Stimulated activated CD4-positive, alpha-beta T cell treated with anti-CD3 and anti-CD28 coated beads, Interleukin-2, amount 100 ng/mL, for 4 hours (primary cell): ENCODE data around the gene ALG12.

ENCODE experiments used
- DNase-seq: peaks from one replicate; pipeline ENCODE4 v3.0.0-alpha.2; 2020; ENCODE audit warnings: low read depth

ALG12 gene

DNA sequence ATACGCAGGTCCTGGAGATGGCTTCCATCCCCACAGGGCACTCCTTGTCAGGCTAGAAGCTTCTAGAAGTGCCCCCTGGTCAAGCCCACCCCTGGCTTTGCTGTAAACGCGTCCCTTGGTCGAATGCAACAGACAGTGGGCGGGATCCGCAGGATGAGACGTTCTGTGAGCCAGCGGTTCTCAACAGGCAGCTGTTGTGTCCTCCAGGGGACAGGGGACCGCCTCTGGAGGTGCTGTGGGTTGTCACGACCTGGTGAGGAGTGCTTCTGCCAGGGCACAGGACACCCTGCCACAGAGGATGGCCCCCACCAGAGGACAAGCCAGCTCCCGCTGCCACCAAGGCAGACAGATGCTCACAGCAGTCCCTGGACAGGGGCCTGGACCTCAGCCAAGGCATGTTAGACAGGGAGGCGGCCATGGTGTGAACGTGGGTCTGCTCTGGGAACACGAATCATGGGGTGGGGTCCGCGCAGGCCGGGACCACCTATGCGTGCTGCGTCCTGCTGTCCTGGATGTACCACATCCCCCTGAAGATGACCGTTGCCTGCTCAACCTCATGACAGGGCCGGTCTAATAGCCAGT lies 11.8 kb upstream of the ALG12 start:
- DNase-seq, result no peak

DNA sequence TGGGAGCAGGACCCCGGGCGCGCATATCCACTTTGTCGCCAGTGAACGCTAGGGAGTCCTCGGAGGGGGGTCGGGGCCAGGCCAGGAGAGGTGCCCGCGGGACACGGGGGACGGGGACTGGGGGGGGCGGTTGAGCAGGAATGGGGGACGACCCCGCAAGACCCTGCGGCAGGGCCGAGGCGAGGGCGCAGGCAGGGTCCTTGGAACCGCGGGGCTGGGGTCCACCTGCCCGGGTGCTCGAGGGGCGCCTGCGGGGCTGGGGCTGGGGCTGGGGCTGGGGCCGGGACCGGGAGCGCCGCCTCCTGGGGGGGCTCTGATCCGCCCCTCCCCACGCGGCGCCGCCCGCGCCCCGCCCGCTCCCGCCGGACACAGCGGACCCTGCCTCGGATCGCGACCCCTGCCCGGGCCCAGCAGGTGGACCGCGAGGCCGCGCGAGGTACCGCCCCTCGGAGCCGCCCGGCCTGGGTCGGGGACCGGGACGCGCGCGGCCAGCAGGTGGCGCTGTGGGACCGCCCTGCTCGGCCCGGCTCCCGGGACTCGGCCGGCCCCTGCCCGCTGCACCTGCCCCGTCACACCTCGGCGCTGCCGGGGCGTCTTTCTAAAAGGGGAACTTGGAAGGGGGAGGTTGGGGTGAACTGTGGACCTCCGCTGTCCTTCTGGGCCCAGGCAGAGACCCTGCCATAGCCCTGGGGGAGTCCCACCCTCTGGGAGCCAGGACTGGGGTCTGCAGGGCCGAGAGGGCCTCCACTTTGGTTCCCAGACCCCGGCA lies 11.2 kb upstream of the ALG12 start:
- DNase-seq, result peak; percentile 72

DNA sequence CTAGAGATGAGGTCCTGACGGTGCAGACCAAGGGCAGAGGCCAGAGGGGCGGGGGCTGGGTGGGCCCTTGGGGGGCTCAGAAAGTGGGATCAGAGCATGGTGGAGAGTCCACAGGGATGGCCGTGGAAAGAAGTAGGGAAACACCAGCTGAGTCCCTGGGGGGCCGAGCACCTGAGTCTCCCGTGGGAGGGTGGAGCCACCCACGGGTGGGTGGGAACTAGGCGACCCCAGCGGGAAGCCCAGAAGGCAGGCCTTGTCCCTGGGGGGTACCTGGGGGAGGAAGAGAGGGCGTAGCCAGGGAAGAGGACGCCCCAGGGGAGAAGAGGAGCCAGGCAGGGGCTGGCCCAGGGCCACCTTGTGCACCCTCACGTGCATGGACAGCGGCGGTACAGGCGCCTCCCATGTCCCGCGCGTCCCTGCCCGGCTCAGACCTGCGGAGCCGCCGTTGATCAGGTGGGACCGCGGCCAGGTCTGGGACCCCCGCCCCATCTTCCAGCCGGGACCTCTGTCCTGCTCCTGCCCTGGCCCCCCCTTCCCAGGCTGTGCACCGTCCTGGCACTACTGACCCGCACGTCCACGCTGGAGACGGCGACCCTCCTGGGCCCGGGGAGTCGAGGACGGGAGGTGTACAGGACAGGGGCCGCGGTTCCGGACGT lies 10.4 kb upstream of the ALG12 start:
- no peak for DNase-seq

DNA sequence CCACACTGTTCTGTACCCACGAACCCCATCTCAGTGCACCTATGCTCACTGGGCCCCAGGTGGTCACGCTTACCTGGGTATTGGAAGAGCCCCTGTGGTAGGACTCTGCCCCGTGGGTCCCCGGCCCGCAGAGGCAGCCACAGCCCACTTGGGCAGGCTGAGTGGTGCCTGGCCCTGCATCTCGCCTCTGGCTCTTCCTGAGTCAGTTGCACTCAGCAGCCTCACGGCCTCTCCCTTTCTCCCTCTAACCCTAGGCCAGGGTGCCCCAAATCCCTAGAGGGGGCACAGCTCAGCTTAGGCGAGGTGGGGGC lies 9.9 kb upstream of the ALG12 start:
- DNase-seq, result no peak

DNA sequence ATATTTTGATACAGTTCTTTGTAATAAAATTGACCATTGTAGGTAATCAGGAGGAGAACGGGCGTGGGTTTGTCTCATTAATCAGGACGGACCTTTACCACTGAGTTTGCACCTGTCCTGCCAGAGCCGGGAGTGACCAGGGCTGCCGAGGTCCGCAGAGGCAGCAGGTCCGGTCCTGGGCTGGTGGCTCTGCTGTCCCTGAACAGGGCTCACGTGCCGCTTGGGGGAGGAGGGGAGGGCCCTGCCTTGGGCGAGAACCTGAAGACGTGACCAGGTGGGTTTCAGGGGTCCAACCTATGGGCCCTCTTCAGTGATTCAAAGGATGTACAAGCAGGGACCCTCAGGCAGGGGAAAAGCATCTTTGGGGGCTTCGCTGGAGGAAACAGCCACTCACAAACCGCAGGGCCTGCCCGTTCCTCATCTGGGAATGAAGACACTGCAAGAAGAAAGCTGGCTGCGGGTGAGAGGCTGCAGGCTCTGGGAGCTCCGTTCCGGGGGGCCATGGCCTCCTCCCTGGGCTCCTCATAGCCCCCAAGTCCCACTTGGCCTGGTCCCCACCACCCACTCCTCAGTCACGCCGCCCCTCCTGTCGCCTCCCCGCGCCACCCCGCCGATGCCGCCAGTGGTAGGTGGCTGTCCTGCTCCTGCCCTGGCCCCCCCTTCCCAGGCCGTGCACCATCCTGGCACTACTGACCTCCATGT lies 9.4 kb upstream of the ALG12 start:
- no peak for DNase-seq

DNA sequence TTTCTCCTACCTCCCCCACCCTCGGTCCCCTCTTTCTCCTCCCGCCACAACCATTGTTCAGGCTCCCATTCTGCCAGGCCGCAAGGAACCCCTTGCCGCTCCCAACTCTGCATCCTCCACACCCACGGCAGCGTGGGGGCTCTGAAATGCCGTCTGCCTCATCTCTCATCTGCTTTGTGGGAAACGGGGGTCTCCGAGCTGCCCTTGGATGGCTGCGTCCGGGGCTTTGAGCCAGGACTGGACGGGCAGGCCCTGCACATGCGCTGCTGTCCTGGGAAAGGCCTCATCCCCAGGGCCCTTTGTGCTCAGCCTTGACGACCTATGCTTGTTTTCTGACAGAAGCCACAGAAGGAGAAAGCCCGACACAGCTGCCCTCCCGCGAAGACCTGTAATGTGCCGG lies 8.7 kb upstream of the ALG12 start:
- no peak for DNase-seq

DNA sequence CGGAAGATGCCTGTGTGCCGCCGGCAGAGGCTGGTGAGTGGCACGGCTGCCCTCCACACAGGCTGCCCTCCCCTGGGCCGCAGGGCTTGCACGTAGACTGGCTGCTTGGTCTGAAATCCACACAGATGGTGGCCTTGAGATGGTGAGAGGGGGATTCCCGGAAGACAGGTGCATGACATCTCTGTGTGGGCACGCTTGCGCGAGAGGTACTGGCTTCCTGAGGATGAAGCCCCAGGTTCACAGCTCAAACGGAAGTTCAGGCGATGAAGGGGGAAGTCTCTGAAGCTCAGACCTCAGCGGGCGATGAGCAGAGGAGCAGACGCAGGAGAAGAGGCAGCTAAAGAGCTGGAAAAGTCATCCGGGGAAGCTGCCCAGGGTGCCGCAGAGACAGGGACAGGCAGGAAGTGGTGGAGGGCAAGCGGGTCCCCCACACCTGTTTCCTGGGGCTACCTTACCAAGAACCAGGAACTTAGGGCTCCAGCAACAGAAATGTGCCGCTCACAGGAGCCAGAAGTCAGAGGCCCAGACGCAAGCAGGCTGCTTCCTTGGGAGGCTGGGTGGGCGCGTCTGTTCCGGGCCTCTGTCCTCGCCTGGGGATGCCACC lies 7.4 kb upstream of the ALG12 start:
- DNase-seq, result peak; percentile 77

DNA sequence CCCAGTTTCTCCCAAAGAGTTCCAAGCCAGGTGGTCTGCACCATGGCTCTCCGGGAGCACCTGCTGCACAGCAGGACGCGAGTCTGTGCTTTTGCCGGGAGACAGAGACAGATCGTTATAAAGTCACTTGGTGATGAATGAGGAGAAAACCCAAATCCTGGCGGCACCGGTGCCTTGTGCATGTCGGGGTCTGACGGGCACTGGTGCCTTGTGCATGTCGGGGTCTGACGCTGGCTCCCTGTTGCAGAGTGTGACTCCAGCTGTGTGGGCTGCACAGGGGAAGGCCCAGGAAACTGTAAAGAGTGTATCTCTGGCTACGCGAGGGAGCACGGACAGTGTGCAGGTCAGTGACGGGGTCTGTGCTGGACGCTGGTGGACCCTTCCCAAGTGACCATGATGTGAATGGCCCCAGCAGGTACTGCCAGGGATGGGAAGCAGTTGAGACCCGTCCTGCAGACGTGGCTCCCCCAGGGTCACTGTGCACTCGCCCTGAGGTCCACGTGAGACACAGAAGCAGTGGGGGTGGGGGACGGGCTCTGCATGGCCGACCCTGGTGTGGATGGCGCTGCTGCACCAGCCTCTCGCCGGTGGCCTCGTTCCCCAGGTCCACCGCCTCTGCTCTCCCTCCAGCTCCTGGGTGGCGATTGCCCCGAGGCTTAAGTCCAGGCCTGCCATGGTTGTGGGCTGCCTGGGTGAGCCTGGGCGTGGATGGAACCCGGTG lies 6.0 kb upstream of the ALG12 start:
- no peak for DNase-seq

DNA sequence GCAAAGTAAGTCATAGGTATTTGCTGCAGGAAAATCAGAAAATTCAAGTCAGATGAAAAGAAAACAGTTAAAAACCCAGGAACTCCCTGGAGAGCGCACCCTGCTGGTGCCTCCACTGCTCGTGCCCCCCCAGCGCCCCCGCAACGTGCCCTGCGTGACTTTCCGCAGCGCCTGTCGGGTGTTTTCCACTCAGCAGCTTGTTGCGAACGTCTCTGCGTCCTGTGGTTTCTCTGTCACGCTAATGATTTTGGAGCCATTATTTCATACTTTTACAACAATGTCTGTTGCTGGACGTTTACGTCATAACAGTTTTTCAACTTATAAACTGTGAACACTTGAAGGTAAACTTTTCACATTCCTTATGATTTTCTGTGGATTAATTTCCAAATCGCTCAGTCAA lies 5.2 kb upstream of the ALG12 start:
- DNase-seq, result no peak

DNA sequence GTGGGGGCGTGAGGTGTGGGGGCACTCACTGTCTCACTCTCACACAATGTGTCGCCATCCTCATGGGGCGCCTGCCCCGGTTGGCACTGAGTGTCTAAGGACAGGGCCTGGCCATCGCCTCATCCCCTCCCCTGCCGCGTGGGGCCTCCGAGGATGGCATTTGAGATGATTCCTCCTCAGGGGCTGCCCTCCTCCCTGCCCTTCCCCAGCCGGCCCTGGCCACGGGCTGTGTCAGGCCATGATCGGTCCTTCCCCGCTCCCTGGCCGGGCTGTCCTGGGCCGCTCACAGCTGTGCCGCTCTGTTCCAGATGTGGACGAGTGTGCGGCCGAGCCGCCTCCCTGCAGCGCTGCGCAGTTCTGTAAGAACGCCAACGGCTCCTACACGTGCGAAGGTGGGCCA lies 4.7 kb upstream of the ALG12 start:
- no peak for DNase-seq

DNA sequence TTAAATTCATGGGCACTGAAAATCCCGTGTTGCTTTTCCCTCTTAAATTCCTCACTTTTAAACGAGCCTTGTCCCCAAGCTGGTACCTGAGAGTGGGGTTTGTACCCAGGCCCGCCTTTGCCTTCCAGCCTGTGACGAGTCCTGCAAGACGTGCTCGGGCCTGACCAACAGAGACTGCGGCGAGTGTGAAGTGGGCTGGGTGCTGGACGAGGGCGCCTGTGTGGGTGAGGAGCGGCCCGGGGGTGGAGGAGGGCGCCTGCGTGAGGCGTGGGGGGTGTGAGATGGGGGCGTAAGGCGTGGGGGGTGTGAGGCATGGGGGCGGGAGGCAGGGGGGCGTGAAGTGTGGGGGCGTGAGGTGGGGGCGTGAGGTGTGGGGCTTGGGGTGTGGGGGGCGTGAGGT lies 4.2 kb upstream of the ALG12 start:
- DNase-seq, result no peak

DNA sequence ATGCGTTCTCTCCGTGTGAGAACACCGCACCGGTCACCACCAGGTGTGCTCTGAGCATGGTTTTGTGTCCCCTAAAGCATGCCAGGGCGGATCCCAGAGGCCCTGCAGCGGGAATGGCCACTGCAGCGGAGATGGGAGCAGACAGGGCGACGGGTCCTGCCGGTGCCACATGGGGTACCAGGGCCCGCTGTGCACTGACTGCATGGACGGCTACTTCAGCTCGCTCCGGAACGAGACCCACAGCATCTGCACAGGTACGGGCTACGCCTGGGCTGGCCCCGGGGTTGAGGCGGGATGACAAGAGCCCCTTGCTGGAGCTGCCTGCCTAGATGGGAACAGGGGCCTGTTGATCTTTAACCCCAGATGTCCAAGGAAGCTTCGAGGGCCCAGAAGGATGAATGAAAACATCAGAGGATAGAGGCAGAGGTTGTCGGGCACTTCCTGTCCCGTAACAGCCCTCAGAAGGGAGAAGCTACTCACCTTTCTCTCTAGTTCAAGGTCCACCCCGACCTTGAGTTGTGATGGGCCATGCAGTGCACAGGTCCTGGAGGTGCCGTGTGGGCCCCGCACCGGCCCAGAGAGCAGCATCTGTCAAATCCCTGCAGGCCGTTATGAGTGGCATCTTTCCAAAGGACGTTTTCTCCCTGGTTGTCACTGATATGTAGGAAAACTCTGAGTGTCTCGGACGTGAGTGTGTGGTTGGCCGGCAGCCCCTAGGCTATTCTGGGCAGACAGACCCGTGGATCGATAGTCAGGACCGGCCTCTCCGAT lies 3.5 kb upstream of the ALG12 start:
- no peak for DNase-seq

DNA sequence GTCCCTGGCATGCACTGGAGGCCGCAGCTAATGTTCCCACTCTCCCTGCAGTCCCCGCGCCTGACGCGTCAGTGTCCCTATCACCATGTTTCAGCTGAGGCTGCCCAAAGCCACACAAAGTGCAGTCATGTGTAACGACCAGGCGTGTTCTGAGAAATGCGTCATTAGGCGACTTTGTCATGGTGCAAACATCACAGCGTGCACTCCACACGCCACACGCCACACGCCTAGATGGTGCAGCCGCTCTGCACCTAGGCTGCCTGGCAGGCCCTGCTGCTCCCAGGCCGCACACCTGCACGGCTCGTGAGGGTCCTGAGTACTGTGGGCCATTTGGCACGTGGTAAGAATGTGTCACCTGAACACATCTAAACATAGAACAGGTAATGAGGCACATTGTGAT lies 2.6 kb upstream of the ALG12 start:
- DNase-seq, result no peak

DNA sequence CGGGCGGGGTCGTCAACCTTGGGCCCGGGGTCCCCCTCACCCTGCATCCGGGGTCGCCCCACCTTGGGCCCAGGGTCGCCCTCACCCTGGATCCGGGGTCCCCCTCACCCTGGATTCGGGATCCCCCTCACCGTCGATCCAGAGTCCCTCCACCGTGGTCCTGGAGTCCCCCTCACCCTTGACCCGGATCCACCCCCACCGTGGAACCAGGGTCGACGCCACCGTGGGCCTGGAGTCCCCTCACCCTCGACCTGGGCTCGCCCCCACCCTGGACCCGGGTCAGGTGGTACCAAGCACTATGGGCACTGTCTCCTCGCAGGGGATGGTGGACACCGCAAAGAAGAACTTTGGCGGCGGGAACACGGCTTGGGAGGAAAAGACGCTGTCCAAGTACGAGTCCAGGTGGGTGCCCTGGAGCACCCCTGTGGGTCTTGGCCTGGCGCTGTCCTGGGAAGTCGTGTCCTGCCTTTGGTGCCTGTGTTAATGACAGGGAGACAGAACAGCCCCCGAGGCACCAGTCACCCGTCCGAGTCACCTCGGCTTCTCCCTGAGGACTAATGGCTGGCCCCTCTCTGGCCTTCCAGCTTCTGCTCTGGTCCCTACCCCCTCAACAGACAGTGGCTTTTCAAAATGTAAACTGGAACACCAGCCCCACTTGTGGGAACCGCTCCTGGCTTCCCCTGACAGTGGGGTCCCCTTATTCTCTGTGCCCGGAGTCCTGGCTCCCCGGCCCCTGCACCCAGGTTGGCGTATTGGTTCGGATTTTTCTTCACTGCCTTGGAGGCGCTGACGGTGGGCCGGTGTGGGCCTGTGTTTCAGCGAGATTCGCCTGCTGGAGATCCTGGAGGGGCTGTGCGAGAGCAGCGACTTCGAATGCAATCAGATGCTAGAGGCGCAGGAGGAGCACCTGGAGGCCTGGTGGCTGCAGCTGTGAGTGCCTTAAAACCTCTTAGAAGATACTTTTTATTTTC lies 958 bp upstream of the ALG12 start:
- DNase-seq, result no peak

DNA sequence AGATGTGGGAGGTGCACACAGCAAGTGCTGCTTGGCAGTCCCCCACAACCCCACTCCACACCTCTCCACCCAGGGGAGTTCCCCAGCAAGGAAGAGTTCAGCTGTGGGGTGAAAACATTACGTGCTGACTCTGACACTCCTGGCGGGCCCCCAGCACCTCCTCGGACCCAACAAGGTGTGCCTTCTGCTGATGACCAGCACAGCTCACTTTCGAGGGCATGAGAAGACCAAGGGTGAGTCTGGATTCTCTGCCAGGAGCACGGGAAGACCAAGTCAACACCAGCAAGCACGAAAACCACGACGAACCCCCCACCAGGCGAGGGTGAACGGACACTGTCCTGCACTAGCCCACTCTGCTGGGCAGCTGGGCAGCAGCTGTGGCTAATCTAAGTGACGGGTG lies 1.4 kb downstream of the ALG12 start:
- DNase-seq, result no peak

DNA sequence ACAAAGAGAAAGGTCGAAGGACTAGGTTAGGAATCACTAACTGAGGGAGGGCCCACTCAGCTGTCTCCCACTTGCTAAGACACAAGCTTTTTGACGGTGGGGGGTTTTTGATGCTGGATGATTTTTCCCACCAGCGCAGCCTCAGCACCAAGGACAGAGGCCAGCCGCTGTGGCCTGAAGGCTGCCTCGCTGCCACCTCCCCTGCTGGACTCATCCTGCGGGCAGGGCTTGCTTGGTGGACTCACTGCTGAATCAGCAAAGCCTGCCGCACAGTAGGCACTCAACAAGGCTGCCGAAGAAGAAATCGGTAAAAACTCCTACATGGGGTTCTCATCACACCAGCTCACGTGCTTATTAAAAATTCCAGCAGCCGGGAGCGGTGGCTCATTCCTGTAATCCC lies 2.6 kb downstream of the ALG12 start:
- no peak for DNase-seq

DNA sequence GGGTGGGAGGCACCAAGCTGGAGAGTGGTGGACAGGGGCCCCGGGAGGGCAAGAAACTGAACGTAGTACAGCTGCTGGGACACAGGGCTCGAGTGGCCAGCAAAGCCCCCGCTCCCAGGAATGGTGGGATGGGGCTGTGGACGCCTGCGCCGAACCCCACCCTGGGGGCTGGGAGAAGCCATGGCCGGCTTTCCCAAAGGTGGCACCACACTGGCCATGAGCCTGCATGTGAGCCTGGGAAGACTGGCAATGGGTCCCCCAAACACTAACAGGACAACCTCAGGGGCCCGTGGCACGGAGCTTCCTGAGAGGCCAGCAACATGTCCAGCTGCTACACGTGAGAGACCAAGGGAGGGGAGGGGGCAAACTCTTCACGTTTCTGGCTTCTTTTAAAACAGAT lies 4.0 kb downstream of the ALG12 start:
- no peak for DNase-seq

DNA sequence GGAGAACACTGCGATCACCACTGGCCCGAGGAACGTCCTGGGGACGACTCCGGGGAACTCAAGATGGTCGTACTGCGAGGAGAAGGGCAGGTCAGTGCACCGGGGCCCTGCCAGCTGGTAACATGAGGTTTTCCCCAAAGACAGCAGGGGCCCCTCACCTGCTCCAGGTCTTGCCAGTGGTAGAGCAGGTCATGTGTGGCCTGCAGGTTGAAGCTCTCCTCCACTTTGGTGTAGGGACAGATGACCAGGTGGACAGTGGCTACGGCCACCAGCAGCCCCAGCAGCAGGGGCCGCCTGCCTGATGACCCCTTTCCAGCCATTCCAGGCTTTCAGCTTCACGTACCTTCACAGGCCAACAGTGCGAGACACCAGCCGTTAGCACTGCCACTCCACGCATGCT lies 4.8 kb downstream of the ALG12 start:
- no peak for DNase-seq

DNA sequence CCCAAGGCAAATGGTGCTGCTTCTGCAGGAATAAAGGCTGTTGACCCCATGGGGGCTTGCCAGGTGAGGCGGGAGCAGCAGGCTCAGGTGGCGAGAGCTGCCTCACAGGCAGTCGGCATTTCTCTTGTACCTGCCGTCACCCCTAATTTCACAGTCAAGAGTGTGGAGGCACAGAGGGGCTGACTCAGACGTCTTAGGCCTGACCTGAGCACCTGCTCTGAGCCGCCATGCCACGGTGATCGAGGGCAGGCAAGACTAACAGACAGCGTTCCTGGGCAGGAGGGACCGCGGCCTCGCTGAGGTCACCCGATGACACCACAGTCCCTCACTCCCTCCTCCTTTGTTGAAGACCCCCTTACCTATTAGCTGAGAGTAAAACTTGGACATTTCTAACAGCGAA lies 5.2 kb downstream of the ALG12 start:
- no peak for DNase-seq
